SKM-1 (cell line): ENCODE data around the gene GIPR.
"Not testable (repeated sequence)": the region's sequence is repeated elsewhere in the genome, so short reads cannot be mapped to it uniquely, and the experiment has no call there.

Experiments
- DNase-seq: peaks from one replicate; lab custom pipeline; 2025; ENCODE audit not compliant: unreplicated experiment; lab: John Stamatoyannopoulos, UW

GIPR gene

DNA sequence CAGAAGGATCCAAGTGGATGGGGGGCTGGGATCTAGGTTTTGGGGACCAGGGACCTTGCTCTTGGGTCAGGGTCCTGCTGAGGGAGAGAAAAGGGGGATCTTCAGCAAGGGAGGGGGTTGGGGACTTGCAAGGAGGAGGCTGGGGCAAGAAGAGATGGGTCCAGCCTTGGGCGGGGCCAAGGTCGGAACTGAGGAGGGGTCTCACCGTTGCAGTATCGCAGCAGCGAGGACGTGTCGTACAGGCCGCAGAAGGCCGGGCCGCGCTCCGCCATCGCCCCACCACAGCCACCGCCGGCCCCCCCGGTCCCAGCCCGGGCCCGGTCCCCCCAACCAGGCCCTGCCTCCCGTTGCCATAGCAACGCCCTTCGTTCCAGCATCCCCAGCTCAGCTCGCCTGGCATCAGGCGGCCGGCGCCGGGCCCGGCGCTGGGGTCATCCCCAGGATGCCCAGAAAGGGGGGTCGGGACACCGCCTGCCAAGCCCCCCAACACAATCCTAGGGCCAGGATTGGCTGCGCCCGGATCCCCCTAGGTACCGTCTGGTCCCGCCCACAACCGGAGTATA, 22.9 kb upstream of the GIPR start:
- no peak for DNase-seq

DNA sequence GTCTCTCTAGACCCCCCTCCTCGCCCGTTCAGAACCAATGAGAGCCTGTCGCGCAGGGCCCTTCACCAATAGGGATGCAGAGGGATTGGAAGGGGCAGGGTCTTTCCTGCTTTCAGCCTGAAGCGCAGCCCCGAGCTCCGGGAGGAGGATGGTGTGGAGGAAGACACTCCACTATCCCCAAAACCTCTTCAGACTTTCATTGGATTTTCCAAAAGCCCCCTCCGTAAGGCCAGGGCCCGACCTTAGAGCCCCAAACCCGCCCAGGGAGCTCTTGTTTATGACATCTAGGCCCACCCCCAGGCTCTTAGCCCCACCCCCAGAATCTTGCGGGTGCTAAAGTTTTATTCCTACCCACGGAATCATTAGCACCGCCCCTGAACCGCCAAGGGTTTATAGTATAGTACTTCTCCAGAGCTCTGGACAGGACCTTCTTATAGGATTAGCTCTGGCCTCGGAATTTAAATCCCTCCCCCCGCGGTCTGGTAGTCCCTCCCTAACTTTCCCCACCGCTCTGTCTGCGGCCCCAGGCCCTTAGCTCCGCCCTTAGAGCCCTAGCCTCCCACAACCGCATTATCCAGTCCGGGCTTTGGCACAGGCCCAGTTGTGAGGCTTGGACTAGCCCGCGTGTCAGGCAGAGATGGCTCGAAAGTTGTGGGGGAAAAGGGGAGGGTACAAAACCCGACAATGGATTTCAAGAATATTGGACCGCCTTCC, 22.2 kb upstream of the GIPR start:
- DNase-seq = no peak

DNA sequence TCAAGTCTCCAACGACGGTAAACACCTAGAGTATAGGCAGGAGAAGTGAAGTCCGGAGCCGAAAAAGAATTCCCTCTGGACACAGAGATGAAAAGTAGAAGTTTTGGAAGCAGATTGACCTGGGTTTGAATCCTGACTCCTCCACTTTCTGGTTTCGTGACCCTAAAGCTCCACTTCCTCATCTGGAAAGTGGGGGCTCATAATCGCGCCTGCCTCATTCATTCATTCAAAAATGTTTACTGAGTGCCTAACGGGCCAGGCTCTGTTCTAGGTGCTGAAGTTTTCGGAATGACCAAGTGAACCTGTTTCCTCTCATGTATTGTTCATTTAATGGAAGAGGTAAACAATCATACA, 21.7 kb upstream of the GIPR start:
- no peak for DNase-seq

DNA sequence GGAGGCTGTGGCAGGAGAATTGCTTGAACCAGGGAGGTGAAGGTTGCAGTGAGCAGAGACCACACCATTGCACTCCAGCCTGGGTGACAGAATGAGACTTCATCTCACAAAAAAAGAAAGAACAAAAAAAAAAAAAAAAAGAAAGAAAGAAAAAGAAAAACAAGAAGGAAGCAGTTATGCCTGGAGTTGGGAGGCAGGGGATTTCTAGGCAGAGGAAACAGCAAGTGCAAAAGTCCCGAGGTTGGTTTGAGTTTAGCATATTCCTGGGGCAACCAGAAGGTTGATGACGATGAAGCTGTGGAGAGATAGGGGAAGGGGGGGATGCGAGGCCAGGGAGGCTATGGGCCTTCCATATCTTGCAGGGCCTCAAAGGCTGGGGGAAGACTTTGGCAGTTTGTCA, 17.3 kb upstream of the GIPR start:
- DNase-seq = no peak

DNA sequence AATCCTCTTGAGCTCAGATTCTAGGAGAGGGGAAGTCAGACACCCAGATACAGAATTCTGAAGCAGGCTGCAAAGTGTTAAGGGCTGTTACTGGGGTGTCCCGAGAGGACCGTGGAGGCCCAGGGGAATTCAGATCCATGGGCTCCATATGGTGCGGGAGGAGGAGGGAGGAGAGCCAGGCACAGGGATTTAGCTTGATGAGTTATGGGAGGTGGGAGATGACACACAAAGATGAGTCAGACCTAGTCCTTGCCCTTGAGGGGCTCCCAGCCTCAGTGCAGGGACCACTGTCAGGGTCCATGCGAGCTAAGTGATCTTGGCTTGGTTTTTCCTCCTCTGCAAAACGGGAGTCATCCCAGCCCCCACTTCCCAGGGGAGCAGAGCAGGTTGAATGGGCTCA, 14.4 kb upstream of the GIPR start:
- no peak for DNase-seq

DNA sequence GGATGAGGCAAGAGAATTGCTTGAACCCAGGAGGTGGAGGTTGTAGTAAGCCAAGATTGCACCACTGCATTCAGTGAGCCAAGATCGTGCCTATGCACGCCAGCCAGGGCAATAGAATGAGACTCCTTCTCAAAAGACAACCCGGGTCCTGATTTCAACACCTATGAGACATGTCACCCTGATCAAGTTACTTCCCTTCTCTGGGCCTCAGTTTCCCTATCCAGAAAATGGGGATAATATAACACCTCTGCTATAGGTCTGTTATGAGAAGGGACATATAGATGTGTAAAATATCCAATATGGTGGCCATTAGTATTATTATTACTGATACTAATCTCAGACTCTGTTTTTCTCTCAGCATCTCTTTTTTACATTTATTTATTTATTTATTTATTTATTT, 12.9 kb upstream of the GIPR start:
- no peak for DNase-seq

DNA sequence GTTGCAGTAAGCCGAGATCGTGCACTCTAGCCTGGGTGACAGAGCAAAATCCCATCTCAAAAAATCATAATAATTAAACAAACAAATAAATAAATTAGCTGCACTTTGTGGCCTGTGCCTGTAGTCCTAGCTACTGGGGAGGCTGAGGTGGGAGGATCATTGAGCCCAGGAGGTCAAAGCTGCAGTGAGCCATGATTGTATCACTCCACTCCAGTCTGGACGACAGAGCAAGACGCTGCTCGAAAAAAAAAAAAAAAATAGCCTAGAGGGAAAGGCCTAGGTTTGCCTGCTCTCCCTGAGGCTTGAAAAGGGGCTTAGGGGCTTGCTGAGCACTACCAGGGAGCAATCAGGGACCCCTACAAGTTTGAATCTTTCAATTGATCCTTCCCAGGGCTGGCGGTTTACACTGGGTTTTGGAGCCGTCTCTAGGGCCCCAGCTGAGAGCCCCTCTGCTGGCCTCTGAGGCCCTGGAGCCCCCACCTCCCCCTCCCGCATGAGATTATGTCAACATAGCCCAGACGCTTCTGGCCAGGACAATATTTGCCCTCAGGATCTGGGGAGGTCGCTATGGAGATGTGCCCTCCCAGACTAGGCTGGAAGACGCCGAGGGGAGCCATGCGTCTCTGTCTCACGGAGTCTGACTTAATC, 10.4 kb upstream of the GIPR start:
- no peak for DNase-seq

DNA sequence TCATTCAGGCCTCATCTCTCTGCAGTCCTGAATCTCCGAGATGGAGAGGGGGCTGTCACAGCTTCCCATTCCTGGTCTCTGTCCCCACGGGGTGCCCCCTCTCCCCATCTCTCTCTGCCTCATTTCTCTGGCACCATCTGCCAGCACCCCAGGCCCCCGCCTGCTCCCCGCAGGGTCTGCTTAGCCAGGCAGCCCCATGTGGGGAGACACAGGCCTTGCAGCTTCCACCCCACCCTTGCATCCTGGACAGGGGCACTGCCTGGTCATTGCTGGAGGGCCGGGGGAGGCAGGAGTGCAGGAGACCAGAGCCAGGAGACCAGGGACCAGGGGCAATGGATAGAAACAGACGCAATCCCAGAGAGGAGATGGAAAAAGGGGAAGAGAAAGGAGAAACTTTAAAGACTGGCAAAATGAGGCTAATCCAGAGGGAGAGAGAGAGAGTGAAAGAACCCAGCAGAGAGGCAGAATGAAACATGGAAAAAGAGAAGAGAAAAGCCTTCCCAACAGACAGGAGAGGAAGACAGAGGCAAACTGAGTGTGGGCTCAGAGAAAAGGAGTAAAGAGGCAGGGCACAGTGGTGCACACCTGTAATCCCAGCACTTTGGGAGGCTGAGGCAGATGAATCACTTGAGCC, 8.8 kb upstream of the GIPR start:
- no peak for DNase-seq

DNA sequence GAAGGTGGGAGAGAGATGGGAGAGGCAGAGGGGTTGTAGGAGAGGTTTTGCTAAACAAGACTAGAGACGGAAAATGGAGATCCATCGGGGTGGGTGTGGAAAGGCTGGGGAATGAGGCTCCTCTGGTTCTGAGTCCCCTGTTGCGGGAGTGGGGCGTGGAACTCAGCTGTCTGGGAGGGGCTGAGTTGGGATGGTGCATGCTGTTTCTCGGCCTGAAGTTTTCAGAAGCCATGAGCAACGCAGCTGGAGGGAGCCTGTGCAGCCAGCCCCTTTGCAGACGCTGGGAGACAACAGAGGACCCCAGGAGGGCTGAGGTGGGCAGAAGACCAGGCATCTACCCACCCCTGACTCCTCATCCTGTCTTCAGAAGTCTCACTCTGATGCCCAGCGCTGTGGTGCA, 7.4 kb upstream of the GIPR start:
- no peak for DNase-seq

DNA sequence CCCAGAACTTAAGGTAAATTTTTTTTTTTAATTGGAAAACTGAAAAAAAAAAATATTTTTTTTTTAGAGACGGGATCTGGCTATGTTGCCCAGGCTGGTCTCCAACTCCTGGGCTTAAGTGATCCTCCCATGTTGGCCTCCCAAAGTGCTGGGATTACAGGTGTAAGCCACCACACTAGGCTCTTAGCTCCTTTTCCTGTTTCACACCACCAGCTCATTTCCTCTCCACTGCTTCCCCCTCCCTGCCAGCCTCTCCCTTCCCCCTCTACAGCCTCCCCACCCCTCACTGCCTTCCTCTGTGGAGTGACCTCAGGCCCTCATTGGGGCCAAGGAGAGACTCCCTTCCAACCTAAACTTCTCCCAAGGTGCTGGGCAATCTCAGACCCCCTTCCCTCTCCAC, 4.2 kb upstream of the GIPR start:
- DNase-seq = no peak

DNA sequence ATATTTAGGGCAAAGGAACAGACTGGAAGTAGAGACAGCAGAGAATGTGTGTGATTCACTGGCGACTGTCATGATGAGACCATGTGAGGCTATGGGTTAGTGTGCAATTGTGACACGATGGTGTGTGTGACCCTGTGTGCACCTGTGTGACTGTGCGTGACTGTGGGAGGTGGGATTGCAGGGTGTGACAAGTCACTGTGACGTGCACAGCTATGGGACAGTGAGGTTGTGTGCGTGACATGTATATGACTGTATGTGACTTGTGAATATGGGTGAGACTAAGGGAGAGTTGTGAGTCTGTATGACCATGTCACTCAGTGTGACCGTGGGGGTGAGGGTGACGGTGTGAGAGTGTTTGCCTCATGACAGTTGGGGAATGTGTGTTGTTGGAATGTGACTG, 3.4 kb upstream of the GIPR start:
- DNase-seq = no peak

DNA sequence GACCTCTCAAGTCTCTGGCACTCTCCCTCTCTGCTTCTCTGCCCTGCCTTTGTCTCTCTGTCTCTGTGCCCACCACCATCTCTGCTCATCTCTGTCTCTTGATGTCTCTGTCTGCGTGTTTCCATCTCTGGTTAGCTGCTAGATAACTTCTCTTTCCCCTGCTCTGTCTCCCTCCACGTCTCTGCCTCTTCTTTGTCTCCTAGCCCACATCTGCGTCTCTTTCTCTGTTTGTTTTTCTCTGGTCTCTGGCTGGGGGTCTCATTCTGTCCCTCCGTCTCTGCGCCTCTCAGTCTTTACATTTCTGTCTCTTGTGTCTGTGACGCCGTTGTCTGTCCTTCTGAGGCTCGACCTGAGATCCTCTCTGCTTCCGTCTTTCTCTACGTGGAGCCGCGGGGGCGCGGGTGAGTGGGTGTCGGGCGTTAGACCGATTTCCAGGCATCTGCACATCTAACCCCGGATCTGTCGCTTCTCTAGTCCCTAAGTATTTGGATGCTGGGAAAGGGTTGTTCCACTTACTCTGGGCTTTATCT, 386 bp downstream of the GIPR start:
- no peak for DNase-seq

DNA sequence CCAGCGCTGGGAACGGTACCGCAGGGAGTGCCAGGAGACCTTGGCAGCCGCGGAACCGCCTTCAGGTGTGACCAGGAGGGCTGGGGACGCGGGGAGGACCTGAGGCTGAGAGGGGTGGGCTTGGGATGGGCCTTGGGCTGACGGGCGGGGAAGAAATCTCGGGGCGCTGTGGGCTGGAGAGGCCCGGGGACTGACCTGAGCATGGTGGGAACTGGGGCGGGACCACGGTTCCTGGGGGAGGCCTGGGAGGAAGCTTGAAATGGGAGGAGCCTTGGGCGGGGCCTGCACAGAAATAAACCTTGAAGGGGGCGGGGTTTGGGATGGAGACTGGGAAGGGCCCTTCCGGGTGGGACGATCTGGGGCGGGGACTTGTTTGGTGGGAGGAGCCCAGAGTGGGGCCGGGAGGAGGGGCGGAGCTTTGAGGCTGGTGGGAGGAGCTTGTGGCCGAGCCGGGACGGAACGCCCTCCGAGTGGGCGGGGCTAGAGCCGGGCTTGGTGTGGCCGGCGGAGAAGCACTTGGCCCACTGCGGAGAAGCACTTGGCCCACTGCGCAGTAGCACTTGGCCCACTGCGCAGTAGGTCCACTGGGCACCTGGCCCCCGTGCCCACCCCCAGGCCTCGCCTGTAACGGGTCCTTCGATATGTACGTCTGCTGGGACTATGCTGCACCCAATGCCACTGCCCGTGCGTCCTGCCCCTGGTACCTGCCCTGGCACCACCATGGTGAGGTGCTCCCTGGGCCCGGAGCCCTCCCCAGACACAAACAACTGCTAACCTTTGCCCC, 2.8 kb downstream of the GIPR start:
- DNase-seq = peak; percentile 3

DNA sequence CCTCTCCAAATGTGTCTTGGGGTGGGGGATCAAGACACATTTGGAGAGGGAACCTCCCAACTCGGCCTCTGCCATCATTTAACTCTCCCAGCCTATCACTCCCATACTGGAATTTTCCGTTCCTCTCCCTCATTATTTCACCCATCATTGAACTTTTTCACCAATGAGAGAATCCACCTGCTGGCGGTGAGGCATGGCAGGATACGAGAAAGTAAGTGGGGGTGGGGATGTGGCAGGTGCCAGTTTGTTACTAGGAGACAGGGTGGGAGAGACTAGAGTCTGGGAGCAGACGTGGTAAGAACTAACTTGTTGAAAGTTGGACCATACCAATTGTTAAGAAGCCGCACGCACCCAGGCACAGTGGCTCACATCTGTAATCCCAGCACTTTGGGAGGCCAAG, 6.9 kb downstream of the GIPR start:
- DNase-seq = no peak

DNA sequence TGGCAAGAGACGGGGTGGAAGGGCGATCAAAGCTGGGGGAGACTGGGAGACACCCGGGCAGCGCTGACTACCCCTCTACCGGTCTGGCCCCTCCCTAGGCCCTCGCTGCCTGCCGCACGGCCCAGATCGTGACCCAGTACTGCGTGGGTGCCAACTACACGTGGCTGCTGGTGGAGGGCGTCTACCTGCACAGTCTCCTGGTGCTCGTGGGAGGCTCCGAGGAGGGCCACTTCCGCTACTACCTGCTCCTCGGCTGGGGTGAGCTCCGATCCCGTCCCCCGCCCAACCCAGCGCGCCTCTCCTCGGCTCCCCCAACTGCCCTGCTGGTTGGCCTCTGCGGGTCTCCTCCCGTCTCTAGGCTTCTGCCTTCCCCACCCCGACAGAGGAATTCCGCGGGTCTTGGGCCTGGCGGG, 8.8 kb downstream of the GIPR start:
- no peak for DNase-seq

DNA sequence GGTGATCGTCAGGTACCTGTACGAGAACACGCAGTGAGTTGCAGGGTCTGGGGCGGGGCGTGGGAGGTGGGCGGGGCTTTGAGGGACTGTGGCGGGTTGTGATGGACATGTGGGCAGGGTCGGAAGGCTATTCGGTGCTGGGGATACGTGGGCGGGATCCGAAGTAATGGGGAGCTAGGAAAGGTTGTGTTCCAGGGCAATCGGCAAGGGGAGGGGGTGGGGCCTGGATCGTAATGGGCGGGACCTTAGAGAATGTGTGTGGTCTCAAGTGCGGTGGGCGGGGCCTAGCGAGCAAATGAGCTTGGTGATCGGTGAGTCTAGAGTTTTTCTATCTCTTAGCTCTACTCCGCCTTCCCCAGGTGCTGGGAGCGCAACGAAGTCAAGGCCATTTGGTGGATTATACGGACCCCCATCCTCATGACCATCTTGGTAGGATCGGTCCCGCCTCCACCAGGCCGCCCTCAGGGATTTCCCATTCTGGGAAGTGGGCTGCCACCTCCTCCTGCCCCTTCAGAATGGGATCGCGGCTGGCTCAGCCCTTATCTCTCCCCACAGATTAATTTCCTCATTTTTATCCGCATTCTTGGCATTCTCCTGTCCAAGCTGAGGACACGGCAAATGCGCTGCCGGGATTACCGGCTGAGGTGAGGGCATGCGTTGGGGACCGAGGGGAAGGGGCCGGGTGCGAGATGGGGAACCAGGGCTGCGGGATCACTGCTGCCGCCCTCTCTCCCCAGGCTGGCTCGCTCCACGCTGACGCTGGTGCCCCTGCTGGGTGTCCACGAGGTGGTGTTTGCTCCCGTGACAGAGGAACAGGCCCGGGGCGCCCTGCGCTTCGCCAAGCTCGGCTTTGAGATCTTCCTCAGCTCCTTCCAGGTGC, 9.6 kb downstream of the GIPR start:
- no peak for DNase-seq

DNA sequence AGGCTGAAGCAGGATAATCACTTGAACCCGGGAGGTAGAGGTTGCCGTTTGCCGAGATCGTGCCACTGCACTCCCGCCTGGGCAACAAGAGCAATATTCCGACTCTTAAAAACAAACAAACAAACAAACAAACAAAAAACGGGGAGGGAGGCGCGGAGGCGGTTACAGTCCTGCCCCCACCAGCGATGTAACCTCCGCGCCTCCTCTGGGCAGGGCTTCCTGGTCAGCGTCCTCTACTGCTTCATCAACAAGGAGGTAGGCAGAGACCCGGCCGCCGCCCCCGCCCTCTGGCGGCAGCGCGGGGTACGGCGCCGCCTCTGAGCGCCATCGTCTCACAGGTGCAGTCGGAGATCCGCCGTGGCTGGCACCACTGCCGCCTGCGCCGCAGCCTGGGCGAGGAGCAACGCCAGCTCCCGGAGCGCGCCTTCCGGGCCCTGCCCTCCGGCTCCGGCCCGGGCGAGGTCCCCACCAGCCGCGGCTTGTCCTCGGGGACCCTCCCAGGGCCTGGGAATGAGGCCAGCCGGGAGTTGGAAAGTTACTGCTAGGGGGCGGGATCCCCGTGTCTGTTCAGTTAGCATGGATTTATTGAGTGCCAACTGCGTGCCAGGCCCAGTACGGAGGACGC, 13.5 kb downstream of the GIPR start:
- DNase-seq = peak; percentile 4

DNA sequence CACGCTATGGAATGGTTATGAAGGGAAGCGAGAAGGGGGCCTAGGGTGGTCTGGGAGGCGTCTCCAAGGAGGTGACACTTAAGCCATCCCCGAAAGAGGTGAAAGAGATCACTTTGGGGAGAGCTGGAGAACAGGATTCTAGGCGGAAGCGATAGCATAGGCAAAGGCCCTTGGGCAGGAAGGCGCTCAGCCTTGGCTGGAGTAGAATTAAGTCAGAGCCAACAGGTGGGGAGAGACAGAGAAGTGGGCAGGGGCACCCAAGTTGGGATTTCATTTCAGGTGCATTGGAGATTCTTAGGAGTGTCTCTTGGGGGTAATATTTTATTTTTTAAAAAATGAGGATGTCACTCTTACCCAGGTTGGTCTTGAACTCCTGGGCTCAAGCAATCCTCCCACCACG, 14.1 kb downstream of the GIPR start:
- no peak for DNase-seq

DNA sequence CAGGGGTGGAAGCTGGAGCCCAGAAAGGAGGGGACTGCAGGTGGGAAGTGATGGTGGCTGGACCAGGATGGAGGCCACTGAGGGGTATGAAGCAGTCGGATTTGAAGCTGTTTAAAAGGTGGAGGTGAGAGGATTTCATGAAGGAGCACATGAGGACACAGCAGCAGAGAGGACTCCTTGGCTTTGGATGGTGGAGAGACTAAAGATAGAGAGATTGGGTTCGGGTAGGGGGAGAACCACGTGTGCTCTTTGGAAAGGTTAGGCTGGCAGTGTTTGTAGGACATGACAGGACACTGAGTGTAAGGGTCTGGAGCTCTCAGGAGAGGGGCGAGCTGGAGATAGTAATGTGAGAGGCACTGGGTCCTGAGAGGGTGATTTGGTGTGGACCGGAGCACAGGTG, 14.9 kb downstream of the GIPR start:
- DNase-seq = no peak

DNA sequence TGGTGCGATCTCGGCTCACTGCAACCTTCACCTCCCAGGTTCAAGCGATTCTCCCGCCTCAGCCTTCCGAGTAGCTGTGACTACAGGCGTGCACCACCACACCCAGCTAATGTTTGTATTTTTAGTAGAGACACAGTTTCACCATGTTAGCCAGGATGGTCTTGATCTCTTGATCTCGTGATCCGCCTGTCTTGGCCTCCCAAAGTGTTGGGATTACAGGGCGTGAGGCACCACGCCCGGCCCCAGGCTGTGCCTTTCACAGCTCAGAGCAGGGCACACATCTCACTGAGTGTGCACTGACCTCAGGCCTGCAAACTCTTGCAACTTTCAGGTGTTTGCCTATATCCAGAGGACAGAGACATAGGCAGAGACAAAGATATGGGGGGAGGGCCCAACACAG, 17.0 kb downstream of the GIPR start:
- not testable (repeated sequence) for DNase-seq
